HG02852 (cell line): ENCODE data around the gene ADCY9.
"Not testable (repeated sequence)": the region's sequence is repeated elsewhere in the genome, so short reads cannot be mapped to it uniquely, and the experiment has no call there.

ENCODE experiments used
- ATAC-seq: cut with Tn5 transposase; IDR thresholded peaks from one replicate; pipeline ENCODE4 v1.9.1; 2021; ENCODE audit warnings: mild to moderate bottlenecking, moderate library complexity; ENCODE audit not compliant: unreplicated experiment

The ADCY9 gene

DNA sequence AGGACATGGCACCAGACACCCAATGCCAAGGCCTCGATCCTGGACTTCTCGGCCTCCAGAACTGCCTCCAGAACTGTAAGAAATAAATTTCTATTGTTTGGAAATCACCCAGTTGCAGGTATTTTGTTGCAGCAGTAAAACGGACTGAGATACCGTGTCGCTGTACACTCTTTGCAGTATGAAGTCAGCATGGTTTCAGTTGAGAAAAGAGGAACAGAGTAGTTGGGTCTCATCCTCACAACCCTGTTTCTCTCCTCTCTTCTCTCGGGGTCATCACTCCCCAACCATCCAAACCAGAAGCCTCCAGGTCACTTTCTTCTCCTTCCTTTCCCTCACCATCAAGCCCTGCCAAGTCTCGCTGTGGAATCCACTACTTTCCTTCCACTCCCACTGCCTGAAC, 77.8 kb downstream of the ADCY9 start:
- ATAC-seq = no peak

DNA sequence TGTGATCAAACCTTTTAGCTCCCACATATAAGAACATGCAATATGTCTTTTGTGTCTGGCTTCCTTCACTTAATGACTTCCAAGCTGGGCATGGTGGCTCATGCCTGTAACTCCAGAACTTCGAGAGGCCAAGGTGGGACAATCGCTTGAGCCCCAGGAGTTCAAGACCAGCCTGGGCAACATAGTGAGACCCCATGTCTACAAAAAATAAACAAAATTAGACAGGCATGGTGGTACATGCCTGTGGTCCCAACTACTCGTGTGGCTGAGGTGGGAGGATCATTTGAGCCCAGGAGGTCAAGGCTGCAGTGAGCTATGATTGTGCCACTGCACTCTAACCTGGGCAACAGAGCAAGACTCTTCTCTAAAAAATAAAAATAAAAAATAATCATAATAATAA, 79.3 kb downstream of the ADCY9 start:
- ATAC-seq = not testable (repeated sequence)

DNA sequence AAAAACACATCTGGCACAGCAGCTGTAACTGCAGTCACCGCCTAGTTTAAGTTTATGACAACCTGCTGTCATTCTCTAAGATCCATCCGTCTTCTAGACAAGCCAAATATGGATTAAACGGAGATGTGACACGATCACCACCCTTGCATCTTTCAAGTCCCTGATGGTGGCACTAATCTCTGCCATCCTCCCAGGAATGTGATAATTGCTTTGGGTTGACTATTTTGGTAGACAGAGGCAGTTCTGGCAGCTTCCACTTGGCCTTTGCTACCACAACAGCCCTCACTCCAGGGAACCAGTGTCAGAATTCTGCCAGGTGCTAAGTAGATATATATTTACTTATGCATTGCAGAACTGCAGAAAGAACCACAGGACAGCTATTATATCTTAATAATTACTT, 81.3 kb downstream of the ADCY9 start:
- no peak for ATAC-seq

DNA sequence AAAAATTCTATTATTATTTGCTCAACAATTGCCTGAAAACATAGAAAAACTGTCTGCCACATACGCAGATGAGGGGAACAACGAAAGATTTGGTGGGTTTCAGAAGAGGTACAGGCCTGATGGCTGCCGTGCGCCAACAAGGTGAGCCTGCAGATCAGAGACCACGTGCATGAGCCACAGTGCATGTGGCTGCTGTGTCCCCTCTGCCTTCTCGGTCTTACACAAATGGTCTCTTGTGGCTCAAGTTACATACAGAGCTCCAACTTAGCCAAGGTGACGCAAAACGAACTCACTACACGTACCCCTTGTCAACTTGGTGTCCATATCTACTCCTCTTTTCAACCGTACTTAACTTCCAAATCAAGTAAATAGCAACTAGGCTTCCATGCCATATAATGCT, 82.3 kb downstream of the ADCY9 start:
- ATAC-seq = no peak

DNA sequence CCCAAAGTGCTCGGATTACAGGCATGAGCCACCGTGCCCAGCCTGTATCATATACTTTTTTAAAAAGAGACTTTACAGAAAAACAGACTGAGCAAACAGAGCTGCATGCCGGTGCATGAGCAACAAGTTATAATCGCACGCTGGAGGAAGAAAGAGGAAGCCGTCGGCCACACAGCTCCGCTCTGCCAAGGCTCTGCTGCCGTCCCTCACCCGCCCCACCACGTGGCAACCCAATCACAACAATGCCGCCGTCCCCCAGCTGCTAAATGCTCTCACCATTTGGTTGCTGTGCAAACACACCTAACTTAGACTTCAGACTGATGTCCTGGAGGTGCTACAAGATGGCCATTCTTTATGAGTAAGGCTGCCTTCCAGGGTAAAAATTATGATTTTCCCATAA, 83.5 kb downstream of the ADCY9 start:
- ATAC-seq = no peak

DNA sequence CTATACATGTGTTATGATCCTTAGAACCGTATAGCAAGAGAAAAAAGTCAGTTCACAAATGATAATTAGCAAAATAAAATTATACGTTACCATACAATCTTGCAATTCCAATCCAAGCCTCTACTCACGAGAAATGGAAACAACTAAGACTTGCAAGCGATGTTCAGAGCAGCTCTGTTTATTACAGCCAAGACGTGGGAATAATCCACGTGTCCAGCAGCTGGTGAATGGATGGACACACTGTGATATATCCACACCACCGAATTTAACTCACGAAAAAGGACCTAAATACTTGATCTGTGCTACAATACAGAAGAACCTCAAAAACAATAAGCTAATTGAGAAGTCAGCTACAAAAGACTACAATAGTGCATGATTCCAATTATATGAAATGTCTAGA, 88.1 kb downstream of the ADCY9 start:
- ATAC-seq = no peak

DNA sequence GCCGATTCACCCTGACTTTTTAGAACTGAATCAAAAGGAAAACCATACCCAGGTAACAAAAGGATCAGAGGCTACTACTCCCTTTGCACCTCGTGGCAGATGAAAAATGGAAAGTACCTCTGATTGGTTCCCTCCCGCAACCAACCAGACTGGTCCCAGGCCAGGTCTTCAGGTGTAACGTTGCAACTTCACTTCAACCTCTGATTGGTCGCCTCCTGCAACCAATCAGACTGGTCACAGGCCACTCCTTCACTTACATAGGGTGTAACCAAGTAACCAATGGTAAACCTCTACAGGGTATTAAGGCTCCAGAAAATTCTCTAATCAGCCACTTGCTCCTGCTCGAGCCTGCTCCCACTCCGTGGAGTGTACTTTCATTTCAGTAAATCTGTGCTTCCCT, 89.4 kb downstream of the ADCY9 start:
- ATAC-seq = no peak

DNA sequence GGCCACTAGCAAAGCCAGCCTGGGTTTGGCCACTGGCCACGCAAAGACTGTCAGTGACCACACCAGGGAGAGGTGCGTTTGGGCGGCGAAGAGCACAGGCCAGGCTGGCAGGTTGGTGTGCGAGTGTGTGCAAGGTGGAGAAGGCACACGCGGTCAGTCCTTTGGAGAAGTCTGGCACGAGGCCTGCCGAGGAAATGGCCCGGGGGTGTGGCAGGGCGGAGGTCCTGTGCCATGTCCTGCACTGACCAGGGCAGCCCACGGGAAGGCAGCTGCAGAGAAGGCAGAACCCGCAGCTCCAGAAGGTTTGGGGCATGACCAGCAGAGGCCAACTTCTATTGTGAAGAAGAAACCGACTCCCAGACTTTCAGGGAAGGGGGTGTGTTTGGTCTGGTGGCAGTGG, 90.8 kb downstream of the ADCY9 start:
- ATAC-seq = no peak

DNA sequence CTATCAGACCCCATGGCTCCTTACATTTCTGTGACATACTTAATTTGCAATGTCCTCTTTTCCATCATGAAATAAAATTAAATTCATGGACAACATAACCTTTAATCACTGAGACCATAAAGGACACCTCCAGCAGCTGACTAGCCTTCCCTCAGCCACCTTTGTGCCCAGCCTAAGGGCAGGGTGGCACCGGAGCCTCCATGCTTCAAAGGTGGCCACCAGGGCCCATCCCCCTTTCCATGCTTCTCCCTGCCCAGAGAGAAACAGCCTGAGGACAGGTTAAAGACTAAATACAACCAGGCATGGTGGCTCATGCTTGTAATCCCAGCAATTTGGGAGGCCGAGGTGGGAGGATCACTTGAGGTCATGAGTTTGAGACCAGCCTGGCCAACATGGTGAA, 94.3 kb downstream of the ADCY9 start:
- no peak for ATAC-seq

DNA sequence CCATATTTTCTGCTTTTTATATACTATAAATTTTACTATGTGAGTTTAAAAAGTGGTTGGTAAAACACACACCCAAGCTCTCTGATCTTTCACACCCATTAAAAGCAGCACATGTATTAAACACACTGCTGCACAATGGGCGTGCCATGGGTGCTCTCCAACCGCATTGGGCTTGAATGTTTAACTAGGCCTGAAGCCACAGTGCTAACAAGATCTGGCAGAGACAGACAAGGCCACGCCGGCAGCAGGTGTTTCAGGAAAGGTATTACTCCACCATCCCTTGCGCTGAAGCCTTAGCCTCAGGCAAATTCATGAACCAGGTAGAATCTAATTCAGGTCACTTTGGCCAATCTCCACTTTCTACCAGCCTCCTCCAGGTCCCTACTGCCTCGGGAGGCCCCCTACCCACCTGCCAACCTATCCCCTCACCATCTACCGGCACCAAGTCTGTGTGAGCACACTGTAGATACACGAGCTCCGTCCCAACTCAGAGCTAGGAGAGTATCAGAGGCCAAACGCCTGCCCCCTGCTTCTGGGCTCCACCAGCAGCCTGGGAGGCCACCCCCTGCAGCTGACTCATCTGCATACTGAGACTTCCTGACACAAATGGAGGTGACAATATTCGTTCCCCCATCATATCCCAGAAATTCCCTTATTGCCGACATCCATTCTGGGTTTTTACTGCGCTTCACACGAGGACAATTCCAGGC, 95.0 kb downstream of the ADCY9 start:
- ATAC-seq = no peak

DNA sequence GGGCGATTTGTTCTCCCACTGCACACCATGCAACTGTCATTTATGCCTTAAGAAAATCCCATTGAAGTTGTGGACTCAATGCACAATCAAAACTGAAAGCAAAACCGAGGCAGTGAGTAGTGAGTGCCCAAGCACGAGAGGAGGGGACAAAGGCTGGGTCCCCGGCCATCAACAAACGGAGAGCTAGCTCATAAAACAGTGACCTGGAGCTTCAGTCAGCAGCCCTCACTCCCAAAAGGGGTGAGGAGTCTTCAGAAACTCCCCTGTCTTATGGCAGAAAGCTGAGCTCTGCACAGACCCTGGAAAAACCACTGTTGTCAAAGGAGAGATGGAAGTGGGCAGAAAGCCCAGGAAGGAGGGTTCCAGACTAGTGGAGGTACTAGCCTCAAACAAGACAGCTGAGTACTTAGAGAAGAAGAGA, 96.9 kb downstream of the ADCY9 start:
- no peak for ATAC-seq

DNA sequence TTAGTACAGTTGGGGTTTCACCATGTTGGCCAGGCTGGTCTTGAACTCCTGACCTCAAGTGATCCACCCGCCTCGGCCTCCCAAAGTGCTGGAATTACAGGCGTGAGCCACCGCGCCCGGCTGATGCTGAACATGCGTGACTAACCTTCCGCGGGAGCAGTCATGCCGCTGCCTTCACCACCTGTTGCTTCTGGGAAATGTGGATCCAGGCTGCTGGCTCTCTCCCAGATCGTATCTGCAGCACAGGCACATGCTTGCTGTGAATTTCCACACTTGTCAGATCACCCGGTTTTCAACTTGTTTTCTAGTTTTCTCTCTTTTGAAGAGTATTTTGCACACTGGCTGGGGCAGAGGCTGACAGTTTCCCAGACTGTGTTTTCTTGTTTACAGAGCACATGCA, 97.9 kb downstream of the ADCY9 start:
- ATAC-seq = no peak

DNA sequence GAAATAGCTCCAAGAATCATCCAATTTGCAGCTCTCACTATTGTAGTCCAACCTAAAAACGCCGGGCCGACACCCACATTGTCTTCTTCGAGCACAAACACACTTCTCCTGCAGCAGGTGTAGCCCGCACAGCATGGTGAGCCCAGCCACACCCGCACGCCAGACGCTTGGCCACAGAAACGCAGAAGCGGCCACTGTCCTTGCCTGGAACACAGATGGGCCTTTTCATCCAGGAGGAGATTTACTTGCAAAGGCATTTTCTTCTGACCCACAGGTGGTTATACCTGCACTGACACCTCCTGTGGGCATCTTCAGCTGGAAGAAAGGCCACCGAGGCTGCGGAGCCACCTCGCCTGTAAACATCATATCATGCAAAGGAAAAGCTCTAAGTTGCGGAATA, 98.4 kb downstream of the ADCY9 start:
- no peak for ATAC-seq

DNA sequence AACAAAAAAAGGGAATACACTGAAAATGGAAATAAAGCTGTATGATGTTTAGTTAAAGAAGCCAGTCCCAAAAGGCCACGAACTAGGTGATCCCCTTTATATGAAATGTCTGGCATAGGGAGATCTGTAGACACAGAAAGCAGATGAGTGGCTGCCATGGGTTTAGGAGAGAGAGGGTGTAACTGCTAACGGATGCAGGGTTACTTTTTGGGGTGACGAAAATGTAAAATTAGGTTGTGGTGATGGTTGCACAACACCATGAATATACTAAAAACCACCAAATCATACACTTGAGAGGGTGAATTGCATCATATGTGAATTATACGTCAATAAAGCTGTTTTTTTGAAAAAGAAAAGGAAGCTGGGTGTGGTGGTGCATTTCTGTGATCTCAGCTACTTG, 99.6 kb downstream of the ADCY9 start:
- no peak for ATAC-seq

DNA sequence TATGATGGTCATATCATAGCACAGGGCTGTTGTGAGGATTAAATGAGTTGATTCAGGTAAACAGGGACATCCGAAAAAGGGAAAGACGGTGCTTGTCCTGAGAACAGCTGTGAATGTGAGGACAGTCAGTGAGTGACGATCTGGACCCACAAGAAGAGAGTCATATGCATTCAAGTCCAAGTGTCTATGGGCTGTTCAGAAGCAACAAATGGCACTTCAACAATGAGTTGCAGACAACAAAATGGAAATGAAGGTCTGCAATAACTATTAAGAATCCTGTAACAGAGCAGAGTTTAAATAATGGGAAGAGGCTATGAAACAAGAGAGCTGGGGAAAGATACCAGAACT, 100.3 kb downstream of the ADCY9 start:
- no peak for ATAC-seq

DNA sequence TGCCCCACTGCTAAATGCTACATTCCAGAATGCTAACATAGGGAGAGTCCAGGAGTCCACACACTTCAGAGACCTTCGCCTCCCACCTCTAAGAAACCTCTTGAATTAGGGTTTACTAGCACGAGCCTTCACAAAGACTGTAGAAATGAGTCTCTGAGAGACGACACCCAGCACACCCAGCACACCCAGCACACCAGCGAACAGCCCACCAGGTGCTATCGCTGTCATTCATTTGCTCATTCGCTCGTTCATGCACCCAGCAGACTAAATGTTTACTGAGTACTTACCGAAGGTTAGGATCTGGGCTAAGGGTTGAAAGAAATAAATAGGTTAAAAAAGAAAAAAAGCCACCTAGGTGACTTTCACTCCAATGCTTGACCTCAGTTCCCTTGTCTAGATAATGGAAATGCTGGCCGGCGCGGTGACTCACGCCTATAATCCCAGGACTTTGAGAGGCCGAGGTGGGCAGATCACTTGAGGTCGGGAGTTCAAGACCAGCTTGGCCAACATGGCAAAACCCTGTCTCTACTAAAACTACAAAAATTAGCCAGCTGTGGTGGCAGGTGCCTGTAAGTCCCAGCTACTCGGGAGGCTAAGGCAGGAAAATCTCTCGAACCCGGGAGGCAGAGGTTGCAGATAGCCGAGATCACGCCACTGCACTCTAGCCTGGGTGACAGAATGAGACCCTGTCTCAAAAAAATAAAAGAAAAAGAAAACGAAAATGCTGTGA, 100.8 kb downstream of the ADCY9 start:
- ATAC-seq = no peak

DNA sequence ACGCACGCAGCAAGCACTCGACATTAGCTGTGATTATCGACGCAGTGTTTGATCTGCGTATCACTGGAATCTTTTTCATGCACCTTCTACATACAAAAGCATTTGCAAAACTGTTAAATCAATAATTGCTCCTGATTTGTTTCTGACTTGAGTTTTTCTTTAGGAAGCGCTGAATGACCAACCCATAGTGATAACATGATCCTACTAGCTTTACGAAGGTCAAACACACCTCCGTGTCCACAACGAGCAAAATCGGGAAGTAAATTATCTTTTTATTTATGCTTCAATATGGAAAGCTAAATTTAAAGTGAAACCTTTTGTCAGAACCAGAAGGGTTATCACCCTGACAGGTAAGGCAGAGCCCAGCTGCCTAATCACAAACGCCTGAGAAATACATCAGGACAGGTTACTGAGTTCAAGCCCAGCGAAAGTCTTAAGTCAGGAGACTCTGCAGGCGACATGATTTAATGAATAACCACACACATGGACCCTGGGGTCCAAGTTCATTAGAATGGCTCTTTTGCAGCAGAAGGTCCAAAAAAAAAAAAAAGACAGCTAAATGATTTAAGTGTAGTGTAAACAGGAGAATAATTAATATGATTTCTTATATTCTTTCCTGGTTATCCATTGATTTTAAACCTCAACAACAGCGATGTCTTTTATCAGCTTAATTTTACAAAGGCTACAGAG, 104.2 kb downstream of the ADCY9 start:
- no peak for ATAC-seq

DNA sequence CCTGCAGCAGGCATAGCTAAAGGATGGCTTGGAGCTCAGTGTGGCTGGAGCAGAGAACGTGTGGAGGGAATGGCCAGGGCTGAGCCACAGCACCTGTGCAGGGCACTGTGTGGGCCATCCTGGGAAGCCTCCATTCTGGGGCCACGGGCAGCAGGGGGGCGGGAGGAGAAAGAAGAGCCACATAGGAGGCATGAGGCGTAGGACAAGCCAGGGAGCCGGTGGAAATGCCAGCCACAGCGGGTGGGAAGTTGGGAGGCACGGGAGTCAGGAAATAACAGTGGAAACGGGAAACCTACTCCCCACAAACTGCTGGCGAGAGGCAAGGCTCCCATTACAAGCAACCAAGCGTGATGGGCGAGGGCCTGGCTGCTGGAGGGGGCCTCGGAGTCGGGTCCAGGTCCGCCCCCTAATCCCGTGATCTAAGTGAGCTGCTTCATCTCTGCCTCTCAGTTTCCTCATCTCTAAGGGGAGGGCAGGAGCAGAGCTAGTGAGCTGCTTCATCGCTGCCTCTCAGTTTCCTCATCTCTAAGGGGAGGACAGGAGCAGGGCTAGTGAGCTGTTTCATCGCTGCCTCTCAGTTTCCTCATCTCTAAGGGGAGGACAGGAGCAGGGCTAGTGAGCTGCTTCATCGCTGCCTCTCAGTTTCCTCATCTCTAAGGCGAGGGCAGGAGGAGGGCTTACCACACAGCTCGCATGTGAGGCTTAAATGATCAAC, 104.9 kb downstream of the ADCY9 start:
- ATAC-seq = no peak

DNA sequence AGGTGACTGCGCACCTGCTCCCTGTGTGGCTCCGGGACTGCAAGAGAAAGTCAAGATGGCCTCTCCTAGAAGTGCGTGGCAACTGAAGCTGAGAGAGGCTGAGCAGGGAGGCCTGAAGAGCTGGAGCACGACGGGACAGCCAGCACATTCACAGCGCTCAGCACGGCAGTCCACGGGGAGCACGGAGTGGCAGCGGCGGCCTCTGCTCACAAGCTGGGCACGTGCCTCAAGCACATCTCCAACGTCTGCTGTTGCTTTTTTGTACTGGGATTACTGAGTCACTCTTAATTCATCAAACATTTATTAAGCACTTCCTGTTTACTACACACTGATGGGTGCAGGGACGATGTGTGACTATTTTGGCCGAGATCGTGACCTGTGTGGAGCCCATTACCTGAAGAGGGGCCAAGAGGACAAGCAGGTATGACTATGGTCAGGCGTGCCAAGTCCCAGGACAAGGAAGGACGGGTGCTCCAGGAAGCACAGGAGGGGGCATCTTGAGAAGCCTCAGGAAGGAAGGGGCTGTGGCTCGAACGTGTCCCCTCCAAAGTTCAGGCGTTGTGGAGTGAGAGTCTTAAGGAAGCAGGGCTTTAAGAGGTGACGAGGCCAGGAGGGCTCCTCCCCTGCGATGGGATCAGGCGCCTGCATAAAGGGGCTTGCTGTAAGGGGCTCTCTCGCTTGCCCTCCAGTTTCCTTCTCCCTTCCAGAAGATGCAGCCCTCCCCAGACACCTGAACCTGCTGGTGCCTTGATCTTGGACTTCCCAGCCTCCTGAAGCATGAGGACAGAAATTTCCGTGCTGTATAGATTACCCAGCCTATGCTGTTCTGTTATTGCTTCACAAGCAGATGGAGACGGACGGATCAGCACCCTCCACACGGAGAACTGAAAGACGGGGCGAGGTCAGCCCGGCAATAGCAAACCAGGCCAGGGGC, 105.8 kb downstream of the ADCY9 start:
- no peak for ATAC-seq

DNA sequence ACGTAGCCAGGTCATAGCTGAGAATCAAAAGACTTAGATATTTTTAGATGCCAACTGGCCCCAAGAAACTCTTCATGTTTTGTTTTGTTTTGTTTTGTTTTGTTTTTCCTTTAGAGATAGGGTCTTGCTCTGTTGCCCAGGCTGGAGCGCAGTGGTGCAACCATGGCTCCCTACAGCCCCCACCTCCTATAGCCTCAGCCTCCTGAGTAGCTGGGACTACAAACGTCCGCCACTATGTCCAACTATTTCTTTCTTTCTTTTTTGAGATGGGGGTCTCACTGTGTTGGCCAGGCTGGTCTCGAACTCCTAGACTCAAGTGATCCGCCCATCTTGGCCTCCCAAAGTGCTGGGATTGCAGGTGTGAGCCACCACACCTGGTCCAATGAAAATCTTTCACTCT, 107.1 kb downstream of the ADCY9 start:
- no peak for ATAC-seq

DNA sequence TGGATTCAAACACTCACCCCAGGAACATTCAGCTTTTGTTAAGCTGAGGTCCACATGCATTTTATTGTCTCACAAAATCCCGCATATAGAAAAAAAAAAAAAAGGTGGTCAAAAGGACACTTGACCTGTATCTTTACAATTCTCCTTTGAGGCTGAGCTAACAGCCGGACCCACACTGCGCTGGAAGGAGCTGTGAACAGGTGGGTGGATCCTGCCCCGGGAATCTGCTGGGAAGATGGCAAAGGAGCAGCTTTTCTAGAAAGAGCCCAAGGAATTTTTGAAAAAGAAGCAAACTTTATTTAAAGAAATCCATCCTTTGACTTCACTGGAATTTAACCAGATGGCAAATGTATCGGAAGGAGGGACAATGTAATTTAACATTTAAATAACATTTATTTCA, 108.1 kb downstream of the ADCY9 start:
- no peak for ATAC-seq
